ENCODE data around the gene PHLDB3.

The PHLDB3 gene

GRCh38 chr19:43469160-43469480 is 35.4 kb downstream of the PHLDB3 start:
- no peak overlapping the region for H3K4me2 ChIP-seq (ENCODE audit: low read depth, low read length, poor library complexity, severe bottlenecking)
- H3K4me1 ChIP-seq (ENCODE audit: insufficient read depth, low read length, poor library complexity, severe bottlenecking): peaks cover 8% of the 10 kb centered on the region

GRCh38 chr19:43468354-43469159 is 36.0 kb downstream of the PHLDB3 start:
- no peaks in the 10 kb centered on the region for H3K36me3 ChIP-seq (ENCODE audit: insufficient read depth, low read length)
- TF ChIP-seq CTCF (conservative IDR thresholded peaks at IDR 0.05; ENCODE audit: low read length): no peak
- no peak for TF ChIP-seq EZH2phosphoT487 (IDR thresholded peaks at IDR 0.05; ENCODE audit: borderline replicate concordance)
- no peak overlapping the region for H3K9ac ChIP-seq (ENCODE audit: low read depth, low read length, poor library complexity, severe bottlenecking)
- no peaks in the 10 kb centered on the region for H3K79me2 ChIP-seq (ENCODE audit: insufficient read depth, low read length)
- no peaks in the 10 kb centered on the region for H3F3A ChIP-seq (ENCODE audit: low read depth)
- no peaks in the 10 kb centered on the region for H3K27me3 ChIP-seq (ENCODE audit: insufficient read depth, low read length, poor library complexity, severe bottlenecking)
- H3K9me3 ChIP-seq (ENCODE audit: insufficient read depth, low read depth, low read length): no peaks in the 10 kb centered on the region
- H3K9me2 ChIP-seq (replicated peaks; ENCODE audit: low read depth, low read length): no peaks in the 10 kb centered on the region
- H3K4me2 ChIP-seq (ENCODE audit: low read depth, low read length, poor library complexity, severe bottlenecking): no peak overlapping the region
- H4K20me1 ChIP-seq (ENCODE audit: insufficient read depth, low read length, poor library complexity, severe bottlenecking): no peaks in the 10 kb centered on the region
- no peak overlapping the region for H3K4me3 ChIP-seq (ENCODE audit: low read length, poor library complexity, severe bottlenecking)
- peaks cover 8% of the 10 kb centered on the region for H3K4me1 ChIP-seq (ENCODE audit: insufficient read depth, low read length, poor library complexity, severe bottlenecking)
- peak overlapping the region; percentile 73; the same call in 1 of the 2 replicates for H2AFZ ChIP-seq (ENCODE audit: low read length)

More at GRCh38 chr19:43469160-43469480, 35.4 kb downstream of the PHLDB3 start:
- Histone ChIP-seq H3F3A (ENCODE audit: low read depth) (no peaks in the 10 kb centered on the region), H3K79me2 (ENCODE audit: insufficient read depth, low read length) (no peaks in the 10 kb centered on the region), H3K4me3 (ENCODE audit: low read length, poor library complexity, severe bottlenecking) (no peak overlapping the region), H3K9me2 (replicated peaks; ENCODE audit: low read depth, low read length) (no peaks in the 10 kb centered on the region), H3K27me3 (ENCODE audit: insufficient read depth, low read length, poor library complexity, severe bottlenecking) (no peaks in the 10 kb centered on the region), H3K36me3 (ENCODE audit: insufficient read depth, low read length) (no peaks in the 10 kb centered on the region), H3K9ac (ENCODE audit: low read depth, low read length, poor library complexity, severe bottlenecking) (no peak overlapping the region), H4K20me1 (ENCODE audit: insufficient read depth, low read length, poor library complexity, severe bottlenecking) (no peaks in the 10 kb centered on the region), H2AFZ (ENCODE audit: low read length) (peak overlapping the region; percentile 73), H3K9me3 (ENCODE audit: insufficient read depth, low read depth, low read length) (no peaks in the 10 kb centered on the region)
- TF ChIP-seq EZH2phosphoT487 (IDR thresholded peaks at IDR 0.05; ENCODE audit: borderline replicate concordance) (no peak), CTCF (conservative IDR thresholded peaks at IDR 0.05; ENCODE audit: low read length) (no peak)

- H3K9ac ChIP-seq (ENCODE audit: low read depth, low read length, poor library complexity, severe bottlenecking): no peak overlapping the region
- H4K20me1 ChIP-seq (ENCODE audit: insufficient read depth, low read length, poor library complexity, severe bottlenecking): no peaks in the 10 kb centered on the region
- no peaks in the 10 kb centered on the region for H3K79me2 ChIP-seq (ENCODE audit: insufficient read depth, low read length)
- H3K9me2 ChIP-seq (replicated peaks; ENCODE audit: low read depth, low read length): no peaks in the 10 kb centered on the region
- no peak overlapping the region for H3K4me3 ChIP-seq (ENCODE audit: low read length, poor library complexity, severe bottlenecking)
- no peaks in the 10 kb centered on the region for H3K36me3 ChIP-seq (ENCODE audit: insufficient read depth, low read length)
- no peaks in the 10 kb centered on the region for H3K9me3 ChIP-seq (ENCODE audit: insufficient read depth, low read depth, low read length)
- no peak overlapping the region for H3K4me2 ChIP-seq (ENCODE audit: low read depth, low read length, poor library complexity, severe bottlenecking)
- H3F3A ChIP-seq (ENCODE audit: low read depth): no peaks in the 10 kb centered on the region
- TF ChIP-seq EZH2phosphoT487 (IDR thresholded peaks at IDR 0.05; ENCODE audit: borderline replicate concordance) (no peak), CTCF (conservative IDR thresholded peaks at IDR 0.05; ENCODE audit: low read length) (no peak)
- H2AFZ ChIP-seq (ENCODE audit: low read length): no peak overlapping the region
- H3K27me3 ChIP-seq (ENCODE audit: insufficient read depth, low read length, poor library complexity, severe bottlenecking): no peaks in the 10 kb centered on the region
- H3K4me1 ChIP-seq (ENCODE audit: insufficient read depth, low read length, poor library complexity, severe bottlenecking): peaks cover 12% of the 10 kb centered on the region
Observed at GRCh38 chr19:43467730-43468129, 36.8 kb downstream of the PHLDB3 start.

Data from Loucy (cell line).